Endothelial cell of umbilical vein (primary cell): ENCODE results near the gene BDP1. TPM values are rescaled to one million over a fixed set of nuclear protein-coding genes. Genes with fewer than 3 reads are reported as not detected.
"Not testable (repeated sequence)": the region's sequence is repeated elsewhere in the genome, so short reads cannot be mapped to it uniquely, and the experiment has no call there.

ENCODE experiments used
- BruUV-seq: library from RNA; stranded (reverse); fragments of 400-500 nt; replicated peaks from 2 replicates; lab custom pipeline; 2021; lab: Mats Ljungman, UMichigan
- CTCF ChIA-PET: fragments of 300-600, 350-600 bp; sonication (Branson Sonifier 250); formaldehyde crosslinking; loops from one replicate; lab custom pipeline; 2021; ENCODE audit warnings: antibody characterized with exemption, inconsistent platforms; lab: Charles Lee
- POLR2A ChIA-PET: fragments of 300-600, 350-600 bp; sonication (Branson Sonifier 250); formaldehyde crosslinking; loops from one replicate; lab custom pipeline; 2021; ENCODE audit warnings: antibody characterized with exemption, inconsistent platforms; lab: Charles Lee
- DNase-seq: peaks from one replicate; pipeline ENCODE4 v3.0.0-alpha.2; 2011; ENCODE audit warnings: low read depth, low spot score
- FAIRE-seq: peaks from 2 replicates; lab custom pipeline; 2011; peaks lifted over from hg19 to GRCh38; lab: Jason Lieb, UNC
- H2AFZ ChIP-seq: 2 replicates; pipeline ENCODE4 v1.6.0; 2012; ENCODE audit warnings: low read depth, low read length, control low read depth, inconsistent platforms
- H3K27ac ChIP-seq: 2 replicates; pipeline ENCODE4 v1.5.1; 2011; ENCODE audit warnings: low read depth, mild to moderate bottlenecking, control low read depth, low read length, moderate library complexity; ENCODE audit not compliant: insufficient read depth
- H3K27me3 ChIP-seq, 2 experiments: 2 replicates each; pipeline versions ENCODE4 v1.6.0 to v1.6.1; 2011; ENCODE audit warnings: low read length in 2 of 2, mixed read lengths in 1 of 2; ENCODE audit not compliant: control insufficient read depth in 2 of 2, insufficient read depth in 2 of 2
- H3K36me3 ChIP-seq, 2 experiments: 2 replicates in 1 of 2; 3 replicates in 1 of 2; pipeline ENCODE4 v1.5.1; 2011; ENCODE audit warnings: low read length in 2 of 2, mild to moderate bottlenecking in 1 of 2, moderate library complexity in 1 of 2; ENCODE audit not compliant: control insufficient read depth in 2 of 2, insufficient read depth in 2 of 2; ENCODE audit errors: extremely low read depth in 1 of 2
- H3K4me1 ChIP-seq: 3 replicates; pipeline ENCODE4 v1.5.1; 2011; ENCODE audit warnings: mild to moderate bottlenecking, low read length; ENCODE audit not compliant: control insufficient read depth, insufficient read depth; ENCODE audit errors: extremely low read depth
- H3K4me2 ChIP-seq: 2 replicates; pipeline ENCODE4 v1.6.1; 2011; ENCODE audit warnings: low read length, control low read depth, mixed read lengths; ENCODE audit not compliant: insufficient read depth
- H3K4me3 ChIP-seq, 3 experiments: fragments of 200-600 bp in 1 of 3; sonication (generic), shearing (Covaris generic) in 1 of 3; replicated peaks in 1 of 3; 2 replicates each; pipeline ENCODE4 v1.5.1; 2011 to 2016; ENCODE audit warnings: control low read depth in 3 of 3, low read length in 3 of 3, mild to moderate bottlenecking in 2 of 3, inconsistent platforms in 1 of 3, low read depth in 1 of 3, moderate library complexity in 1 of 3; ENCODE audit not compliant: insufficient read depth in 1 of 3
- H3K79me2 ChIP-seq: 2 replicates; pipeline ENCODE4 v1.6.0; 2012; ENCODE audit warnings: low read length, inconsistent platforms; ENCODE audit not compliant: control insufficient read depth, insufficient read depth
- H3K9ac ChIP-seq: replicated peaks from 2 replicates; pipeline ENCODE3; 2011; ENCODE audit warnings: low read length, control low read depth; ENCODE audit not compliant: insufficient read depth; ENCODE audit errors: extremely low read depth
- H3K9me1 ChIP-seq: replicated peaks from 3 replicates; pipeline ENCODE4 v1.6.0; 2011; ENCODE audit warnings: mild to moderate bottlenecking, low read length; ENCODE audit not compliant: control insufficient read depth, insufficient read depth; ENCODE audit errors: extremely low read depth
- H3K9me3 ChIP-seq: replicated peaks from 2 replicates; pipeline ENCODE4 v1.5.1; 2012; ENCODE audit warnings: low read length, inconsistent platforms; ENCODE audit not compliant: control insufficient read depth, insufficient read depth
- H4K20me1 ChIP-seq: replicated peaks from 2 replicates; pipeline ENCODE3; 2011; ENCODE audit warnings: mild to moderate bottlenecking, low read length; ENCODE audit not compliant: control insufficient read depth, insufficient read depth; ENCODE audit errors: extremely low read depth
- FOS ChIP-seq: IDR thresholded peaks from 2 replicates; pipeline ENCODE4 v1.6.1; 2011; ENCODE audit warnings: mild to moderate bottlenecking, low read length, moderate library complexity, borderline replicate concordance; ENCODE audit not compliant: insufficient read depth
- MAX ChIP-seq: IDR thresholded peaks from 2 replicates; pipeline ENCODE4 v1.6.1; 2011; ENCODE audit not compliant: insufficient read depth, insufficient read length
- dilution Hi-C: fragments of 300-500 bp; cut with MboI; formaldehyde crosslinking; loops from one replicate; pipeline ENCODE4 v1.15.0; 2019; ENCODE audit warnings: low sequenced_read_pairs; ENCODE audit not compliant: extremely low pct_ligation_motif_present
- intact Hi-C: fragments of 100-400 bp; cut with micrococcal nuclease; formaldehyde crosslinking; loops from one replicate; pipeline ENCODE4 v1.10.0; 2022
- polyA plus RNA-seq, 4 experiments: library from polyadenylated mRNA; depleted of rRNA in 3 of 4; stranded (reverse) in 3 of 4; unstranded in 1 of 4; fragments of >200 nt; gene quantifications; 2 replicates each; pipeline versions ENCODE4 v1.2.1 to v1.2.3, GENCODE V29; 2011 to 2012; ENCODE audit warnings: missing spikeins in 1 of 4
- total RNA-seq: library from RNA; stranded (reverse); gene quantifications from 2 replicates; pipeline ENCODE4 v1.2.3, GENCODE V29; 2021

BDP1 gene
- total and polyA plus RNA-seq, 2 donors (not counting 3 experiments of a cell fraction or from before 2014, with no cell fraction given) = 4.5 to 27.5 TPM

GRCh38 chr5:71573591-71573990 is 118.1 kb downstream of the BDP1 start:
- dilution Hi-C loops = no loop called here
- no TSS peak for BruUV-seq
- POLR2A ChIA-PET = no interaction called here
- no peaks in the 10 kb centered on the region for H3K36me3 ChIP-seq
- intact Hi-C loops = no loop called here
- H2AFZ ChIP-seq = no peak overlapping the region
- H3K4me3 ChIP-seq = no peak overlapping the region
- H3K9me1 ChIP-seq = no peaks in the 10 kb centered on the region
- H3K9ac ChIP-seq = no peak overlapping the region
- no peaks in the 10 kb centered on the region for H4K20me1 ChIP-seq
- H3K4me1 ChIP-seq = no peaks in the 10 kb centered on the region
- CTCF ChIA-PET = interaction anchor here (1.1 kb wide), 1 partner anchor 184 kb away, joined by 3 read pairs; no protein-coding TSS in a partner anchor
- no peaks in the 10 kb centered on the region for H3K79me2 ChIP-seq
- no peak overlapping the region for H3K4me2 ChIP-seq
- DNase-seq (no peak), FAIRE-seq (no peak)
- H3K27ac ChIP-seq = no peak overlapping the region
- H3K9me3 ChIP-seq = no peaks in the 10 kb centered on the region
- TF ChIP-seq FOS (no peak), MAX (no peak)
- no peaks in the 10 kb centered on the region for H3K27me3 ChIP-seq

DNA sequence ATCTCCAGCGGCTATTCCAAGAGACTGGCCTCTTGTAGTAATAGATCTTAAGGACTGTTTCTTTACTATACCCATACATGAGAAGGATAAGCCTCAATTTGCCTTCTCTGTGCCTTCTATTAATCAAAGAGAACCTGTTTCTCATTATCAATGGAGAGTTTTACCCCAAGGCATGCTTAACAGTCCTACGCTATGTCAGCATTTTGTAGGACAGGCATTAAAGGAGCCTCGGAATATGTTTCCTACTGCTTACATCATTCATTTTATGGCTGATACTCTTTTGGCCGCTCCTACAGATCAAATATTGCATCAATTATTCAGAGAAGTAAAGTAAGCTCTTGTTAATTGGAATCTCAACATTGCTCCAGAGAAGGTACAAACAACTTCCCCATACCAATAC is 120.1 kb downstream of the BDP1 start:
- H3K9ac ChIP-seq, H3K27ac ChIP-seq, H2AFZ ChIP-seq, H3K9me3 ChIP-seq, BruUV-seq, dilution Hi-C loops, H3K4me3 ChIP-seq, FAIRE-seq, DNase-seq, H3K79me2 ChIP-seq, H3K4me1 ChIP-seq, H3K27me3 ChIP-seq, intact Hi-C loops, H3K36me3 ChIP-seq, H3K4me2 ChIP-seq, H4K20me1 ChIP-seq, POLR2A ChIA-PET, H3K9me1 ChIP-seq: not testable (repeated sequence)
- CTCF ChIA-PET = interaction anchor here (1.1 to 1.7 kb wide), 3 partner anchors 10 to 182 kb away, joined by 3 to 6 read pairs (median 5); no protein-coding TSS in a partner anchor
